H1 (cell line): ENCODE measurements around the gene METTL22.

Experiments
- ATF2 ChIP-seq: IDR thresholded peaks from 2 replicates; pipeline ENCODE4 v1.6.1; 2012; ENCODE audit warnings: low read length, inconsistent platforms
- CHD2 ChIP-seq: IDR thresholded peaks from 2 replicates; pipeline ENCODE4 v1.6.1; 2012; ENCODE audit warnings: low read length, improper control_type of control experiment
- CTCF ChIP-seq, 3 experiments: IDR thresholded peaks; 1 replicate in 2 of 3; 2 replicates in 1 of 3; pipeline versions ENCODE4 v1.5.1 to v1.6.1; 2011; ENCODE audit warnings: low read length in 3 of 3, mild to moderate bottlenecking in 3 of 3, inconsistent platforms in 2 of 3, low read depth in 1 of 3, moderate library complexity in 1 of 3; ENCODE audit not compliant: insufficient read depth in 1 of 3; ENCODE audit errors: control extremely low read depth in 1 of 3
- EP300 ChIP-seq, 2 experiments: IDR thresholded peaks; 1 replicate in 1 of 2; 2 replicates in 1 of 2; pipeline ENCODE4 v1.6.1; 2011 to 2012; ENCODE audit warnings: low read depth in 2 of 2, low read length in 2 of 2, mild to moderate bottlenecking in 2 of 2, borderline replicate concordance in 1 of 2, inconsistent platforms in 1 of 2, moderate library complexity in 1 of 2
- EZH2 ChIP-seq: fragments of 200-600 bp; sonication (generic); IDR thresholded peaks from 2 replicates; pipeline ENCODE4 v1.7.1; 2012; ENCODE audit warnings: low read depth, mild to moderate bottlenecking, moderate library complexity, low read length, inconsistent platforms; ENCODE audit not compliant: severe bottlenecking
- HDAC2 ChIP-seq, 2 experiments: fragments of 300-600 bp in 1 of 2; sonication (generic) in 1 of 2; IDR thresholded peaks; 2 replicates each; pipeline ENCODE4 v1.6.1; 2011 to 2012; ENCODE audit warnings: low read depth in 2 of 2, low read length in 2 of 2, mild to moderate bottlenecking in 2 of 2, moderate library complexity in 2 of 2, borderline replicate concordance in 1 of 2, inconsistent platforms in 1 of 2
- KDM1A ChIP-seq: fragments of 200-600, 300-600 bp; sonication (generic); IDR thresholded peaks from 2 replicates; pipeline ENCODE4 v1.7.1; 2016; ENCODE audit warnings: mild to moderate bottlenecking, low read length, borderline replicate concordance
- NRF1 ChIP-seq: IDR thresholded peaks from 2 replicates; pipeline ENCODE4 v1.6.1; 2011; ENCODE audit warnings: mild to moderate bottlenecking, low read depth, low read length, improper control_type of control experiment
- POLR2A ChIP-seq, 2 experiments: IDR thresholded peaks; 1 replicate in 1 of 2; 2 replicates in 1 of 2; pipeline ENCODE4 v1.6.1; 2011; ENCODE audit warnings: low read depth in 2 of 2, low read length in 2 of 2, mild to moderate bottlenecking in 2 of 2; ENCODE audit errors: control extremely low read depth in 1 of 2
- RAD21 ChIP-seq, 2 experiments: IDR thresholded peaks in 1 of 2; conservative IDR thresholded peaks in 1 of 2; 2 replicates each; pipeline ENCODE4 v1.6.1; 2011; ENCODE audit warnings: low read depth in 2 of 2, low read length in 2 of 2, improper control_type of control experiment in 1 of 2, inconsistent platforms in 1 of 2, mild to moderate bottlenecking in 1 of 2, moderate library complexity in 1 of 2
- SIN3A ChIP-seq, 2 experiments: IDR thresholded peaks in 1 of 2; conservative IDR thresholded peaks in 1 of 2; 2 replicates each; pipeline ENCODE4 v1.6.1; 2011 to 2012; ENCODE audit warnings: low read length in 2 of 2, improper control_type of control experiment in 1 of 2, low read depth in 1 of 2, mild to moderate bottlenecking in 1 of 2
- YY1 ChIP-seq: IDR thresholded peaks from 2 replicates; pipeline ENCODE4 v1.6.1; 2011; ENCODE audit warnings: low read depth, mild to moderate bottlenecking, low read length

DNA sequence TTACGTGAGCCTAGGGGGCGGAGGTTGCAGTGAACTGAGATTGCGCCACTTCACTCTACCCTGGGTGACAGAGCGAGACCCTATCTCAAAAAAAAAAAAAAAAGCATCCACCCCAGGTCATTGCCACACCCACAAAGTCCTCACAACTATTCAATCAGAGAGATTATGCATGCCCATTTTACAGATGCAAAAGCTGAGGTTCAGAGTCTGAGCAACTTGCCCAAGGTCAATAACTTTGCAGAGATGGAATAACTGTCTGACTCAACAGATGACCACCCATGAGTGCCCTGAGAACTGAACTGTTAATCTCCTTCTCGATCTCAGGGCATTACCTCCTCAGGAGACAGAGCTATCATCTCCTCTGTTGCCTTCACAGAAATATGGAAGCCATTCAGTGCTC lies 25.7 kb upstream of the METTL22 start:
- TF ChIP-seq EZH2 (no peak), POLR2A (IDR thresholded peaks at IDR 0.05; ENCODE audit: control extremely low read depth in 1 of 2, low read depth in 2 of 2, low read length in 2 of 2) (no peak), CTCF (IDR thresholded peaks at IDR 0.05; ENCODE audit: control extremely low read depth in 1 of 3, insufficient read depth in 1 of 3, low read depth in 1 of 3, low read length in 3 of 3) (no peak), CHD2 (no peak), HDAC2 (IDR thresholded peaks at IDR 0.05; ENCODE audit: borderline replicate concordance in 1 of 2, low read depth in 2 of 2, low read length in 2 of 2) (no peak), EP300 (IDR thresholded peaks at IDR 0.05; ENCODE audit: borderline replicate concordance in 1 of 2, low read depth in 2 of 2, low read length in 2 of 2) (no peak), NRF1 (no peak), RAD21 (IDR thresholded peaks at IDR 0.05 in 1 of 2, conservative IDR thresholded peaks at IDR 0.05 in 1 of 2; ENCODE audit: low read depth in 2 of 2, low read length in 2 of 2) (no peak), YY1 (no peak), KDM1A (no peak), SIN3A (conservative IDR thresholded peaks at IDR 0.05 in 1 of 2, IDR thresholded peaks at IDR 0.05 in 1 of 2; ENCODE audit: low read depth in 1 of 2, low read length in 2 of 2) (no peak), ATF2 (no peak)
